Frontal cortex (tissue), 4 donors: ENCODE data around the gene FBXO30. TPM values are rescaled to one million over a fixed set of nuclear protein-coding genes. Genes with fewer than 3 reads are reported as not detected.
A peak's percentile ranks its signal among the peaks of the same experiment; 100 is the strongest.

Source experiments
- DNase-seq, 2 donors: peaks; one replicate each; pipeline ENCODE4 v3.0.0; 2012; ENCODE audit warnings: low spot score in 2 of 2
- FAIRE-seq: peaks from 2 replicates; lab custom pipeline; 2012; peaks lifted over from hg19 to GRCh38; lab: Jason Lieb, UNC
- total RNA-seq: library from RNA; depleted of rRNA; stranded (reverse); fragments of >200 nt; gene quantifications from one replicate; pipeline ENCODE4 v1.2.3, GENCODE V29; 2014
- donor health status: control.
- donor health status: control.
- donor health status: control.

FBXO30 gene
- total RNA-seq, result 92.9 TPM

- FAIRE-seq (no peak), DNase-seq (peak; percentile 86 to 88)
These were observed at the start of gene FBXO30 for GRCh38 chr6:145814501-145815308. FBXO30 (minus strand) TSS chr6:145814795; CDS start chr6:145806405, 8,390 bp downstream.

GRCh38 chr6:145863988-145864616 is 49.5 kb upstream of the FBXO30 start:
- FAIRE-seq, result peak; percentile 66
- no peak for DNase-seq

GRCh38 chr6:145863366-145863765 is 48.8 kb upstream of the FBXO30 start:
- no peak for FAIRE-seq
- no peak for DNase-seq

- no peak for FAIRE-seq
These were observed 46.0 kb upstream of the FBXO30 start for GRCh38 chr6:145860562-145860961.

GRCh38 chr6:145850671-145851070 is 36.1 kb upstream of the FBXO30 start:
- FAIRE-seq (no peak), DNase-seq (no peak)

More at GRCh38 chr6:145860562-145860961, 46.0 kb upstream of the FBXO30 start:
- DNase-seq, result no peak

GRCh38 chr6:145848541-145848940 is 33.9 kb upstream of the FBXO30 start:
- DNase-seq, result no peak

GRCh38 chr6:145845557-145845956 is 31.0 kb upstream of the FBXO30 start:
- FAIRE-seq, result no peak

More at GRCh38 chr6:145848541-145848940, 33.9 kb upstream of the FBXO30 start:
- FAIRE-seq, result no peak

GRCh38 chr6:145844933-145845540 is 30.4 kb upstream of the FBXO30 start:
- FAIRE-seq (no peak), DNase-seq (no peak)

More at GRCh38 chr6:145845557-145845956, 31.0 kb upstream of the FBXO30 start:
- DNase-seq, result no peak

GRCh38 chr6:145842693-145843546 is 28.3 kb upstream of the FBXO30 start:
- DNase-seq (no peak), FAIRE-seq (no peak)

GRCh38 chr6:145841668-145842067 is 27.1 kb upstream of the FBXO30 start:
- no peak for FAIRE-seq
- no peak for DNase-seq

GRCh38 chr6:145839653-145840052 is 25.1 kb upstream of the FBXO30 start:
- DNase-seq, result no peak
- FAIRE-seq, result no peak

GRCh38 chr6:145838305-145838704 is 23.7 kb upstream of the FBXO30 start:
- FAIRE-seq, result no peak
- no peak for DNase-seq

- DNase-seq (no peak), FAIRE-seq (no peak)
These were observed 22.2 kb upstream of the FBXO30 start for GRCh38 chr6:145836772-145837171.

- no peak for DNase-seq
- FAIRE-seq, result no peak
These were observed 21.6 kb upstream of the FBXO30 start for GRCh38 chr6:145836170-145836569.

- no peak for FAIRE-seq
- DNase-seq, result no peak
These were observed 16.0 kb upstream of the FBXO30 start for GRCh38 chr6:145830612-145831011.

- no peak for FAIRE-seq
- DNase-seq, result no peak
These were observed 15.4 kb upstream of the FBXO30 start for GRCh38 chr6:145829950-145830349.

- DNase-seq, result no peak
These were observed 14.5 kb upstream of the FBXO30 start for GRCh38 chr6:145829102-145829501.

GRCh38 chr6:145824344-145824743 is 9.7 kb upstream of the FBXO30 start:
- FAIRE-seq, result no peak
- DNase-seq, result no peak

More at GRCh38 chr6:145829102-145829501, 14.5 kb upstream of the FBXO30 start:
- FAIRE-seq, result no peak

GRCh38 chr6:145823328-145823944 is 8.8 kb upstream of the FBXO30 start:
- no peak for FAIRE-seq
- no peak for DNase-seq
